Adipocyte (in vitro differentiated cells): Measurements from ENCODE around the gene FLRT1.

Experiments used
- DNase-seq: peaks from one replicate; pipeline ENCODE4 v3.0.0-alpha.2; 2015; ENCODE audit warnings: low read depth
- H3K27me3 ChIP-seq: replicated peaks from 2 replicates; pipeline ENCODE4 v1.7.0; 2013; ENCODE audit warnings: mild to moderate bottlenecking, low read length, moderate library complexity; ENCODE audit not compliant: control insufficient read depth, insufficient read depth
- H3K36me3 ChIP-seq: 2 replicates; pipeline ENCODE4 v1.7.0; 2013; ENCODE audit warnings: low read length, mild to moderate bottlenecking, moderate library complexity; ENCODE audit not compliant: control insufficient read depth, insufficient read depth, severe bottlenecking
- H3K4me1 ChIP-seq: 2 replicates; pipeline ENCODE4 v1.7.0; 2013; ENCODE audit warnings: mild to moderate bottlenecking, low read length, moderate library complexity; ENCODE audit not compliant: control insufficient read depth, insufficient read depth
- H3K4me3 ChIP-seq: 2 replicates; pipeline ENCODE4 v1.7.0; 2013; ENCODE audit warnings: mild to moderate bottlenecking, low read length, moderate library complexity
- H3K9ac ChIP-seq: 2 replicates; pipeline ENCODE4 v1.7.0; 2013; ENCODE audit warnings: mild to moderate bottlenecking, low read length, moderate library complexity
- H3K9me3 ChIP-seq: 2 replicates; pipeline ENCODE4 v1.7.0; 2013; ENCODE audit warnings: mild to moderate bottlenecking, low read length, moderate library complexity; ENCODE audit not compliant: control insufficient read depth

FLRT1 gene, protein sequence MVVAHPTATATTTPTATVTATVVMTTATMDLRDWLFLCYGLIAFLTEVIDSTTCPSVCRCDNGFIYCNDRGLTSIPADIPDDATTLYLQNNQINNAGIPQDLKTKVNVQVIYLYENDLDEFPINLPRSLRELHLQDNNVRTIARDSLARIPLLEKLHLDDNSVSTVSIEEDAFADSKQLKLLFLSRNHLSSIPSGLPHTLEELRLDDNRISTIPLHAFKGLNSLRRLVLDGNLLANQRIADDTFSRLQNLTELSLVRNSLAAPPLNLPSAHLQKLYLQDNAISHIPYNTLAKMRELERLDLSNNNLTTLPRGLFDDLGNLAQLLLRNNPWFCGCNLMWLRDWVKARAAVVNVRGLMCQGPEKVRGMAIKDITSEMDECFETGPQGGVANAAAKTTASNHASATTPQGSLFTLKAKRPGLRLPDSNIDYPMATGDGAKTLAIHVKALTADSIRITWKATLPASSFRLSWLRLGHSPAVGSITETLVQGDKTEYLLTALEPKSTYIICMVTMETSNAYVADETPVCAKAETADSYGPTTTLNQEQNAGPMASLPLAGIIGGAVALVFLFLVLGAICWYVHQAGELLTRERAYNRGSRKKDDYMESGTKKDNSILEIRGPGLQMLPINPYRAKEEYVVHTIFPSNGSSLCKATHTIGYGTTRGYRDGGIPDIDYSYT

GRCh38 chr11:64035576-64035975, at the start of gene FLRT1:
TSS of gene FLRT1 (plus strand) at chr11:64035931. CDS start at chr11:64116268, 80,337 bp downstream.
- H3K4me1 ChIP-seq, result no peaks in the 10 kb centered on the region
- H3K4me3 ChIP-seq, result peak within 1 kb of the TSS; percentile 70
- no peaks in the 10 kb centered on the region for H3K9me3 ChIP-seq
- peak; percentile 52 for DNase-seq
- no peak within 1 kb of the TSS for H3K9ac ChIP-seq
- H3K36me3 ChIP-seq, result no peaks in the 10 kb centered on the region
- peaks cover 21% of the 10 kb centered on the region for H3K27me3 ChIP-seq

DNA sequence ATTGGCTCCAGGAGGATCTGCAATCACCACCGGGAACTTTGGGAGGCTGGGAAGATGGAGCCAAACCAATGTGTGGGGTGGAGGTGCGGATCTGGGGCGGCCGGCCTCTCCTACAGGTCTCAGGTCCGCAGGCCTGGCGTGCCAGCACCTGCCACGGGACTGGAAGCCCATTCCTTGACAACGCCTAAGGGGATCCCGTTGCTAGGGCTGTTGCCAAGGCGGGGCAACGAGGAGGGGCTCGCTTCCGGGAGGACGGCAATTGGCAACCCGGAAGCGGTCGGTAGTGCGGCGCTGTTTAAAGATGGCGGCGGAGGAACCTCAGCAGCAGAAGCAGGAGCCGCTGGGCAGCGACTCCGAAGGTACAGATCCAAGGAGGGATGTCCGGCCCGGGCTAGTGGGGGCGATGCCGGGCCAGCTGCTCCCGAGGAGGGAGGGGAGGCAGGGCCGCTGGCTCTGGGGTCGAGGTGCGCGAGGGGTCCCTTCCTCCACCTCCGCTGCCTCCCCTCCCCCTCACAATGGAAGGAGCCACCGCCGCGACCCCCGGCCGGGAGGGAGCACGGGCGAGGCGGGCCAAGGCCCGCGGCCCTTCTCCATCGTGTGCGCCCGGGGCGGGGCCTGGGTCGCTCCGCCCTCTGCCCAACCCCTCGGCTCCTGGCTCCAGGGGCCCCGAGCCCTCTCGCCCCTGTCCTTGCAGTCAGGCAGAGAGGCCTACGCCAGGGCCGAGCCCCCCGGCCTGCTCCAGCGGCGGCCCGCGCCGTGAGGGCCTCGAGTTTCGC, 49.4 kb upstream of the FLRT1 start, which contains the start of gene OTUB1:
Gene OTUB1 (plus strand): TSS at position 283 of the 776 bp plus-strand sequence. CDS start 19 bp downstream, at position 302.
- peak within 1 kb of the TSS; percentile 94 for H3K4me3 ChIP-seq
- H3K9me3 ChIP-seq, result no peaks in the 10 kb centered on the region
- H3K9ac ChIP-seq, result peak within 1 kb of the TSS; percentile 96
- H3K4me1 ChIP-seq, result peaks cover 17% of the 10 kb centered on the region
- peaks cover 20% of the 10 kb centered on the region for H3K36me3 ChIP-seq
- DNase-seq, result peak; percentile 98
- no peaks in the 10 kb centered on the region for H3K27me3 ChIP-seq

DNA sequence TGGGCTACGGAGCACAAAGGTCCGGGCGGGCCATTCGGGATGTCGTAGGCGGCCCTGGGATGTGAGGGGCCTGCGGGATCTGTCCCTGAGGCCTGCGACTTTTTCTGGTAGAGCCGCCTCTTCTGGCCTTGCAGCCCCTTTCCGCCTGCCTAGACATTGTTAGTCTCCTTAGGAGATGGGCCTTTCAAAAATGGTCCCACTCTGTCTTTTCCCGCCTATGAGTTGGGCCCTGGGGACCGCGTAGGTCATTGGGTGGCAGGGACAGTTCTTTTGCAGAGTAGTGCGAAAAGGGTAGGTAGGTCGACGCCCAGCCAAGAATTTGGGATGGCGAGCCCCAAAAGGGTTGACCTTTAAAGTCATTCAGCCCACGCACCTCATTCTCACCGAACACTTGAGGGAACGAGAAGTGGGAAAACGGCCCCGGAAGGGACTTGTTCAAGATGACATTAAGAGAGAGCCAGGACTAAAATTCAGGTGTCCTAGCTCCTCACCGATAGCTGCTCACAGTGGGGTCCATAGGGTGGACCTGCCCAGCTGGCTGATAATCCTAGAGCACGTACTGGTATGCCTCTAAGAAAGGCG, 48.7 kb upstream of the FLRT1 start:
- H3K4me1 ChIP-seq, result peaks cover 17% of the 10 kb centered on the region
- H3K9me3 ChIP-seq, result no peaks in the 10 kb centered on the region
- DNase-seq, result no peak
- H3K9ac ChIP-seq, result peak overlapping the region; percentile 96
- H3K27me3 ChIP-seq, result no peaks in the 10 kb centered on the region
- H3K36me3 ChIP-seq, result peaks cover 24% of the 10 kb centered on the region
- peak overlapping the region; percentile 94 for H3K4me3 ChIP-seq

DNA sequence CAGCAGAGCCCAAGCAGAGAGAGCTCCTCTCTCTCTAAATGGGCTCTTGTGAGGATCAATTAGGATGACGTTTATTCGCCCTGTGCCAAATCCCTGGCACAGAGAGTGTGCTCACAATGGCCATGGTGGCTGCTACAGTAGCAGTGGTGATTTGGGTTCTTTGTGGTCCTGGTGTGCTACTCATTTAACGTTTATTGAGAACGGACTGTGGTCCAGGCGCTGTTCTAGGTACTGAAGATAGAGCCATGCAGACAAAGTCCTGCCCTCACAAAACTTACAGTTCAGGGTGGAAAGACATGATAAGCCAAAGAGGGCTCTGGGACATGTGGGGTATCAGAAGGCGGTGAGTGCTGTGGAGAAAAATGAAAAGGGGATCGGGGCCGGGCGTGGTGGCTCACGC, 44.2 kb upstream of the FLRT1 start:
- Histone ChIP-seq H3K27me3 (no peaks in the 10 kb centered on the region), H3K4me1 (peaks cover 11% of the 10 kb centered on the region), H3K9ac (no peak overlapping the region), H3K9me3 (no peaks in the 10 kb centered on the region), H3K36me3 (peaks cover 46% of the 10 kb centered on the region), H3K4me3 (no peak overlapping the region)
- no peak for DNase-seq

- no peaks in the 10 kb centered on the region for H3K9me3 ChIP-seq
- H3K27me3 ChIP-seq, result no peaks in the 10 kb centered on the region
- no peaks in the 10 kb centered on the region for H3K4me1 ChIP-seq
- peaks cover 60% of the 10 kb centered on the region for H3K36me3 ChIP-seq
- no peak for DNase-seq
- H3K4me3 ChIP-seq, result no peak overlapping the region
- no peak overlapping the region for H3K9ac ChIP-seq
These were observed 42.6 kb upstream of the FLRT1 start for GRCh38 chr11:63993100-63993499.

DNA sequence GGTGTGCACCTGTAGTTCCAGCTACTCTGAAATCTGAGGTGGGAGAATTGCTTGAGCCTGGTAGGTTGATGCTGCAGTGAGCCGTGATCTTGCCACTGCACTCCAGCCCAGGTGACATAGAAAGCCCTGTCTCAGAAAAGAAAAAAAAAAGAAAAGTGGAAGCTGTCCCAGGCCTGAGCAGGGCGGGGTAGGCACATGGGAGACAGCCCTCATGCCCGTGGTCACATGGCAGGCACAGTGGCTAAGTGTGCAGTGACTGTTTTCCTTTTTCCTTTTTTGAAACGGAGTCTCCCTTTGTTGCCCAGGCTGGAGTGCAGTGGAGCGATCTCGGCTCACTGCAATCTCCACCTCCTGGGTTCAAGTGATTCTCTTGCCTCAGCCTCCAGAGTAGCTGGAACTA, 41.7 kb upstream of the FLRT1 start:
- no peak for DNase-seq
- Histone ChIP-seq H3K9me3 (no peaks in the 10 kb centered on the region), H3K9ac (no peak overlapping the region), H3K27me3 (no peaks in the 10 kb centered on the region), H3K36me3 (peaks cover 56% of the 10 kb centered on the region), H3K4me3 (no peak overlapping the region), H3K4me1 (no peaks in the 10 kb centered on the region)

GRCh38 chr11:63996512-63996911, 39.2 kb upstream of the FLRT1 start:
- Histone ChIP-seq H3K9me3 (no peaks in the 10 kb centered on the region), H3K27me3 (peaks cover 6% of the 10 kb centered on the region), H3K4me1 (peaks cover 3% of the 10 kb centered on the region), H3K4me3 (no peak overlapping the region), H3K36me3 (peaks cover 41% of the 10 kb centered on the region), H3K9ac (no peak overlapping the region)
- no peak for DNase-seq

DNA sequence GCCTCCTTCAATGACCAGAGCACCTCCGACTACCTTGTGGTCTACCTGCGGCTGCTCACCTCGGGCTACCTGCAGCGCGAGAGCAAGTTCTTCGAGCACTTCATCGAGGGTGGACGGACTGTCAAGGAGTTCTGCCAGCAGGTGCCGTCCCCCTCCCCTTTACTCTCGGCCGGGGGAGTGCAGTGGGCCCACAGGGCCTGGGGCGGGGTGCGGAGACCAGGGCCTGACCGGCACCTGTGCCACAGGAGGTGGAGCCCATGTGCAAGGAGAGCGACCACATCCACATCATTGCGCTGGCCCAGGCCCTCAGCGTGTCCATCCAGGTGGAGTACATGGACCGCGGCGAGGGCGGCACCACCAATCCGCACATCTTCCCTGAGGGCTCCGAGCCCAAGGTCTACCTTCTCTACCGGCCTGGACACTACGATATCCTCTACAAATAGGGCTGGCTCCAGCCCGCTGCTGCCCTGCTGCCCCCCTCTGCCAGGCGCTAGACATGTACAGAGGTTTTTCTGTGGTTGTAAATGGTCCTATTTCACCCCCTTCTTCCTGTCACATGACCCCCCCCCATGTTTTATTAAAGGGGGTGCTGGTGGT, 38.5 kb upstream of the FLRT1 start:
- H3K9me3 ChIP-seq, result no peaks in the 10 kb centered on the region
- peaks cover 39% of the 10 kb centered on the region for H3K36me3 ChIP-seq
- no peak for DNase-seq
- H3K4me1 ChIP-seq, result peaks cover 3% of the 10 kb centered on the region
- peaks cover 7% of the 10 kb centered on the region for H3K27me3 ChIP-seq
- no peak overlapping the region for H3K9ac ChIP-seq
- no peak overlapping the region for H3K4me3 ChIP-seq

- no peak for DNase-seq
- no peaks in the 10 kb centered on the region for H3K9me3 ChIP-seq
- peaks cover 3% of the 10 kb centered on the region for H3K4me1 ChIP-seq
- no peak overlapping the region for H3K4me3 ChIP-seq
- H3K36me3 ChIP-seq, result peaks cover 39% of the 10 kb centered on the region
- H3K9ac ChIP-seq, result no peak overlapping the region
- H3K27me3 ChIP-seq, result peaks cover 7% of the 10 kb centered on the region
These were observed 37.9 kb upstream of the FLRT1 start for GRCh38 chr11:63997801-63998337.

- Histone ChIP-seq H3K27me3 (peaks cover 7% of the 10 kb centered on the region), H3K4me3 (no peak overlapping the region), H3K9me3 (no peaks in the 10 kb centered on the region), H3K9ac (no peak overlapping the region), H3K4me1 (peaks cover 3% of the 10 kb centered on the region), H3K36me3 (peaks cover 36% of the 10 kb centered on the region)
- DNase-seq, result no peak
These were observed 37.0 kb upstream of the FLRT1 start for GRCh38 chr11:63998558-63999348.
